ENCODE results near the gene IL32.

DNA sequence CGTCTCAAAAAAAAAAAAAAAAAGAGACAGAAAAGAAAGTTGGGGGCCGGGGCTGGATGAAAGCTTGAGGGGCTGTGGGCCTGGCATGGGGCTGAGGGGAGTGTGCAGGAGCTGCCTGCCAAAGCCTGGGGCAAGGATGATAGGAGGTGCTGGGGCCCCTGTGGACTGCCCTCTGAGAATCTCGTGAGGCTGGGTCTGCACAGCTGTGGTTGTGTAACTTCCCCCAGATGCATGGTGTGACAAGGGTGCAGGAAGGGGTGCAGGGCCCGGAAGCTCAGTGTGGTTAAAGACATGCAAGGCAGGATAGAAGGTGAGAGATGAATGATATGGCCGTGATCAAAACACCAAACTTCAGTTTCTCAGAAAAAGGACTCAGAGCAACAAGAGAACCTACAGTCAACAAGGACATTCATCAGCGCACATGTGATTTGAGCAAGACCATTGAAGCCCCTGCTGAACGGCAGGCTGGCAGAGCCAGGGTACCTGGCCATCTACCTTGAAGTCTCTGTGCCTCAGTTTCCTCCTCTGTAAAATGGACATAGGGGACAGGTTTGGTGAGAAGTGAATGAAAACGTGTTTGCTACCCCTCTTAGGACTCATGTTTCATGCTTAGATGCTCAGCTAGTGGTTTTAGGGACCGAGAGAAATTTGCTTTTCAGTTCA, 9.6 kb downstream of the IL32 start:
- TF ChIP-seq, protein P1, sequence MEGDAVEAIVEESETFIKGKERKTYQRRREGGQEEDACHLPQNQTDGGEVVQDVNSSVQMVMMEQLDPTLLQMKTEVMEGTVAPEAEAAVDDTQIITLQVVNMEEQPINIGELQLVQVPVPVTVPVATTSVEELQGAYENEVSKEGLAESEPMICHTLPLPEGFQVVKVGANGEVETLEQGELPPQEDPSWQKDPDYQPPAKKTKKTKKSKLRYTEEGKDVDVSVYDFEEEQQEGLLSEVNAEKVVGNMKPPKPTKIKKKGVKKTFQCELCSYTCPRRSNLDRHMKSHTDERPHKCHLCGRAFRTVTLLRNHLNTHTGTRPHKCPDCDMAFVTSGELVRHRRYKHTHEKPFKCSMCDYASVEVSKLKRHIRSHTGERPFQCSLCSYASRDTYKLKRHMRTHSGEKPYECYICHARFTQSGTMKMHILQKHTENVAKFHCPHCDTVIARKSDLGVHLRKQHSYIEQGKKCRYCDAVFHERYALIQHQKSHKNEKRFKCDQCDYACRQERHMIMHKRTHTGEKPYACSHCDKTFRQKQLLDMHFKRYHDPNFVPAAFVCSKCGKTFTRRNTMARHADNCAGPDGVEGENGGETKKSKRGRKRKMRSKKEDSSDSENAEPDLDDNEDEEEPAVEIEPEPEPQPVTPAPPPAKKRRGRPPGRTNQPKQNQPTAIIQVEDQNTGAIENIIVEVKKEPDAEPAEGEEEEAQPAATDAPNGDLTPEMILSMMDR (IDR thresholded peaks at IDR 0.05) = no peak
- TF ChIP-seq EP300 (IDR thresholded peaks at IDR 0.05) = no peak
- TF ChIP-seq POLR2A (IDR thresholded peaks at IDR 0.05) = no peak
